Natural killer cell (primary cell): ENCODE measurements around the gene NCL. TPM values are rescaled to one million over a fixed set of nuclear protein-coding genes. Genes with fewer than 3 reads are reported as not detected.

Experiments used
- ATAC-seq, 3 donors: fragments of 150-1000 bp in 2 of 3; fragments of 200-7000 bp in 1 of 3; cut with Tn5 transposase; 1 replicate in 1 of 3; 2 replicates in 2 of 3; pipeline ENCODE4 v1.10.0; 2021; ENCODE audit warnings: mild to moderate bottlenecking in 2 of 3, moderate library complexity in 2 of 3
- DNase-seq, 2 donors: peaks; one replicate each; pipeline versions ENCODE4 v3.0.0 to v3.0.0-alpha.2; 2013 to 2021; ENCODE audit warnings: mixed read lengths in 1 of 2
- H3K27ac ChIP-seq: one replicate; pipeline ENCODE4 v1.5.1; 2013; ENCODE audit warnings: mild to moderate bottlenecking, low read length
- H3K27me3 ChIP-seq: one replicate; pipeline ENCODE4 v1.6.1; 2013; ENCODE audit warnings: low read length; ENCODE audit not compliant: control insufficient read depth, insufficient read depth
- H3K36me3 ChIP-seq: one replicate; pipeline ENCODE4 v1.6.1; 2013; ENCODE audit warnings: low read length; ENCODE audit not compliant: control insufficient read depth, insufficient read depth
- H3K4me1 ChIP-seq: one replicate; pipeline ENCODE4 v1.6.1; 2013; ENCODE audit warnings: low read length; ENCODE audit not compliant: control insufficient read depth, insufficient read depth
- H3K4me3 ChIP-seq: one replicate; pipeline ENCODE4 v1.5.1; 2013; ENCODE audit warnings: low read length
- H3K9me3 ChIP-seq: one replicate; pipeline ENCODE4 v1.6.1; 2013; ENCODE audit warnings: low read length; ENCODE audit not compliant: control insufficient read depth, insufficient read depth
- H3K27ac Mint-ChIP-seq, 2 donors: one replicate each; pipeline ENCODE4 v1.8.0; 2022; ENCODE audit warnings: mild to moderate bottlenecking in 2 of 2, mixed read lengths in 2 of 2, moderate library complexity in 1 of 2
- H3K27me3 Mint-ChIP-seq, 2 donors: one replicate each; pipeline ENCODE4 v1.8.0; 2022; ENCODE audit warnings: low read depth in 2 of 2, mixed read lengths in 2 of 2
- H3K36me3 Mint-ChIP-seq: one replicate; pipeline ENCODE4 v1.8.0; 2022; ENCODE audit warnings: mixed read lengths
- H3K4me1 Mint-ChIP-seq, 2 donors: one replicate each; pipeline ENCODE4 v1.8.0; 2022; ENCODE audit warnings: mixed read lengths in 2 of 2
- H3K4me3 Mint-ChIP-seq: one replicate; pipeline ENCODE4 v1.8.0; 2022; ENCODE audit warnings: mild to moderate bottlenecking, moderate library complexity, mixed read lengths
- H3K9me3 Mint-ChIP-seq, 2 donors: one replicate each; pipeline ENCODE4 v1.8.0; 2022; ENCODE audit warnings: mixed read lengths in 2 of 2
- CTCF ChIP-seq: fragments of 200-600 bp; IDR thresholded peaks from one replicate; pipeline ENCODE4 v1.8.0; 2022; ENCODE audit warnings: antibody characterized with exemption
- WGBS: methylation state at CpG from one replicate; pipeline ENCODE4 v1.1.7; 2013; ENCODE audit warnings: missing lambda C conversion rate; ENCODE audit not compliant: insufficient coverage; 5-methylcytosine and 5-hydroxymethylcytosine counted together
- intact Hi-C: fragments of 100-400 bp; cut with micrococcal nuclease; formaldehyde crosslinking; loops from one replicate; pipeline ENCODE4 v1.14.2; 2022
- total RNA-seq, 4 donors: library from RNA; stranded (reverse); fragments of 120-200 nt in 1 of 4; gene quantifications; one replicate each; pipeline versions ENCODE4 v1.2.3 to v1.2.4, GENCODE V29; 2013 to 2022

The NCL gene
- total RNA-seq, 3 donors from 2014 or later (not counting 1 experiment from before 2014, with no cell fraction given): 485 to 540 (median 529) TPM

- Histone ChIP-seq H3K4me1 (peaks cover 6% of the 10 kb centered on the region), H3K4me3 (no peak overlapping the region), H3K36me3 (peaks cover 71% of the 10 kb centered on the region), H3K27me3 (no peaks in the 10 kb centered on the region), H3K9me3 (no peaks in the 10 kb centered on the region), H3K27ac (no peak overlapping the region)
- DNase-seq (no peak), ATAC-seq (no peak)
- no peaks in the 10 kb centered on the region for H3K27me3 Mint-ChIP-seq
- intact Hi-C loops: loop anchor here (5.0 kb wide), 1 partner anchor 42 kb away; no protein-coding TSS in a partner anchor
- H3K4me1 Mint-ChIP-seq: peaks cover 30 to 33% of the 10 kb centered on the region in 2 donors
- peak overlapping the region; percentile 65 to 88 for H3K27ac Mint-ChIP-seq
- no peaks in the 10 kb centered on the region for H3K9me3 Mint-ChIP-seq
- H3K36me3 Mint-ChIP-seq: peaks cover 42% of the 10 kb centered on the region
- TF ChIP-seq CTCF: no peak
- 90% methylated on average over 4 of the region's 4 CpGs for whole genome bisulfite sequencing
- peak overlapping the region; percentile 21 for H3K4me3 Mint-ChIP-seq
Measured at GRCh38 chr2:231454361-231454791, 9.9 kb downstream of the NCL start.

DNA sequence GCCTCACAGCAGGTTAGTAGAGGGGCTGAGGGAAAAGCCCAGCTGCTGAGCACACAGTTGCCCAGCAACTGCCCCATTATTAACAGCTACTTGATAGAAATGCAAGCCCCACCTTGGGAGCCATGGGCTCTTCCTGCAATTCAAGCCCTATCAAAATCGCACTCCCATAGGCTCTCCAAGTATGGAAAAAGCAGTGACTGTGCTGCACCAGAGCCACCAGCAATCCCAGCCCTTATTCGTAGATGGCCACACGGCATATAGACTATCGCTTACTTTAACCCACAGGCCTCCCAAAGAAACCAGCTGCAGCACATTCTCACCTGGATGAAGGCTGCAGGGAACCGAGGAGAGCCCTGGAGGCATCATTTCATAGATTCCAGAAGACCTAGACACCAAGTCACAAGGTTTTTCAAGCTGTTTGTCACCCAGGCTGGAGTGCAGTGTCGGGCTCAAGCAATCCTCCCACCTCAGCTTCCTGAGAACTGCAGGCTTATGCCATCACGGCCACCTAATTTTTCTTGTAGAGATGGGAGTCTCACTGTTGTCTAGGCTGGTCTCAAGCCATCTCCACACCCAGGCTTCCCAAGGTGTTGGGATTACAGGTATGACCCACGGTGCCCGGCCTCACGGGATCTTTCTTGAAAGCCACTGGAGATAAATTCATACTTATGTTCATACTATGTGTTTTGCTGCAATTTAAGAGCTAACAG is 11.3 kb downstream of the NCL start:
- intact Hi-C loops: loop anchor here (1.0 to 5.0 kb wide), 4 partner anchors 41 to 349 kb away; no protein-coding TSS in a partner anchor
- DNase-seq: no peak
- no peaks in the 10 kb centered on the region for H3K27me3 ChIP-seq
- H3K27ac Mint-ChIP-seq: peak overlapping the region; percentile 78 to 81
- peak overlapping the region; percentile 37 for H3K4me3 Mint-ChIP-seq
- peaks cover 24 to 25% of the 10 kb centered on the region in 2 donors for H3K4me1 Mint-ChIP-seq
- no peak overlapping the region for H3K27ac ChIP-seq
- peaks cover 6% of the 10 kb centered on the region for H3K4me1 ChIP-seq
- H3K27me3 Mint-ChIP-seq: no peaks in the 10 kb centered on the region
- 88% methylated on average over 9 of the region's 10 CpGs for WGBS
- no peak overlapping the region for H3K4me3 ChIP-seq
- no peaks in the 10 kb centered on the region for H3K9me3 ChIP-seq
- ATAC-seq: no peak
- no peaks in the 10 kb centered on the region for H3K9me3 Mint-ChIP-seq
- peaks cover 57% of the 10 kb centered on the region for H3K36me3 ChIP-seq
- peaks cover 30% of the 10 kb centered on the region for H3K36me3 Mint-ChIP-seq
- TF ChIP-seq CTCF: no peak

DNA sequence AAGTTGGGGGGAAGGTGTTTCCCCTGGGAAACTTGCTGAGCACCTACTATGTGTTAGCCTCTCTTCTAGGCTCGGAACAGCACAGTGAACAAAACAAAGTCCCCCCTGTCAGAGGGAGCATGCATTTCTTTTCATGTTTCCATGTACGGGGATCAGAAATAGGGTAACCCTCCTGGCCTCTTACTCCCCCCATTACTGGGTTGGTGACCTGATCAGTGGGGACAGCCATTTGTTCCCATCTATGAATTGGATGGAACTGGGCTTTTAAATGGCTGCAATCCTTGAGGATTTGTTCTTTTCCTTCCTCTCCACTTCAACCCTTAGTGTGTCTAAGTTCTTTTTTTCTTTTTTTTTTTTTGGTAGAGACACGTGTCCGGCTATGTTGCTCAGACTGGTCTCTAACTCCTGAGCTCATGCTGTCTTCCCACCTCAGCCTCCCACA is 13.7 kb downstream of the NCL start:
- no peak for ATAC-seq
- 91% methylated on average over 3 of the region's 4 CpGs for WGBS
- H3K36me3 ChIP-seq: peaks cover 33% of the 10 kb centered on the region
- no peak for DNase-seq
- peaks cover 15 to 17% of the 10 kb centered on the region in 2 donors for H3K4me1 Mint-ChIP-seq
- H3K27ac Mint-ChIP-seq: peak overlapping the region in 1 of 2 donors; percentile 38
- no peaks in the 10 kb centered on the region for H3K9me3 ChIP-seq
- H3K9me3 Mint-ChIP-seq: no peaks in the 10 kb centered on the region
- no peaks in the 10 kb centered on the region for H3K27me3 Mint-ChIP-seq
- peaks cover 10% of the 10 kb centered on the region for H3K36me3 Mint-ChIP-seq
- TF ChIP-seq CTCF: no peak
- H3K4me1 ChIP-seq: peaks cover 6% of the 10 kb centered on the region
- intact Hi-C loops: loop anchor here (5.0 kb wide), 1 partner anchor 38 kb away; no protein-coding TSS in a partner anchor
- no peak overlapping the region for H3K27ac ChIP-seq
- H3K4me3 Mint-ChIP-seq: no peak overlapping the region
- H3K27me3 ChIP-seq: no peaks in the 10 kb centered on the region
- H3K4me3 ChIP-seq: no peak overlapping the region
